PC-3 (cell line): ENCODE data around the gene UNC5B.

Experiments used
- CTCF ChIP-seq: fragments of 300-600 bp; sonication (generic); conservative IDR thresholded peaks from 2 replicates; pipeline ENCODE4 v1.5.1; 2017; ENCODE audit warnings: antibody characterized with exemption, low read depth, mild to moderate bottlenecking, low read length
- EZH2 ChIP-seq: fragments of 300-600 bp; sonication (generic); IDR thresholded peaks from one replicate; pipeline ENCODE4 v1.6.1; 2017; ENCODE audit warnings: antibody characterized with exemption, mild to moderate bottlenecking, low read length; ENCODE audit not compliant: unreplicated experiment

DNA sequence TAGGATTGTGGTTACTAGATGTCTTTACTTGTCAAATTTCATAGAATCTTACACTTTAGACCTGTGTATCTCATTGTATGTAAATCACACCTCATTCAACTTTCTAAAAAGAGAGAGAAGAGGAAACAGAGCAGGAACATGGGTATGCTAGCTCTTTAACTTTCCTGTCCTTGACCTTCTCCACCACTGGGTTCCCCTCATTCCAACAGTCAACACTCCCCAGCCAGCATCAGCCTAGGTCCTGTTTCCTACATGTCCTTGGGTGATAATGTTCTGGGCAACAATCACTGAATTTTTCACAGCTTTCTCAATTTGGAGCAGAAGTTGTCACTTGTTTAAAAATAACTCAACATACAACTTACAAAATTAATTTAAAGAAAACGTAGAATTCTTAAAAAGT, 9.2 kb upstream of the UNC5B start:
- TF ChIP-seq EZH2, result no peak
- TF ChIP-seq CTCF, result no peak
